HepG2 (cell line): ENCODE results near the gene DNAAF8. TPM values are rescaled to one million over a fixed set of nuclear protein-coding genes. Genes with fewer than 3 reads are reported as not detected.

Source experiments
- ELF4 ChIP-seq: sonication (generic); formaldehyde crosslinking; IDR thresholded peaks from 2 replicates; pipeline ENCODE4 v1.5.0; 2020; ENCODE audit warnings: missing genetic modification reagents, mild to moderate bottlenecking, moderate library complexity, borderline replicate concordance
- ETV5 ChIP-seq: IDR thresholded peaks from 2 replicates; pipeline ENCODE4 v1.6.1; 2018; ENCODE audit warnings: missing biosample characterization, missing genetic modification reagents, inconsistent platforms, borderline replicate concordance
- FOSL1 ChIP-seq: sonication (generic); formaldehyde crosslinking; IDR thresholded peaks from 2 replicates; pipeline ENCODE4 v1.9.0; 2021; ENCODE audit warnings: missing genetic modification reagents, borderline replicate concordance
- HNF1A ChIP-seq, 2 experiments: sonication (generic) in 1 of 2; formaldehyde crosslinking in 1 of 2; IDR thresholded peaks; 2 replicates each; pipeline versions ENCODE4 v1.4.0 to v1.6.1; 2016 to 2020; ENCODE audit warnings: borderline replicate concordance in 1 of 2, low read depth in 1 of 2, mild to moderate bottlenecking in 1 of 2, missing genetic modification reagents in 1 of 2
- HOXA3 ChIP-seq: sonication (generic); formaldehyde crosslinking; IDR thresholded peaks from 2 replicates; pipeline ENCODE4 v1.5.0; 2020; ENCODE audit warnings: missing genetic modification reagents
- HOXA5 ChIP-seq: sonication (generic); formaldehyde crosslinking; IDR thresholded peaks from 2 replicates; pipeline ENCODE4 v1.4.0; 2020; ENCODE audit warnings: missing genetic modification reagents
- ISL2 ChIP-seq: sonication (generic); formaldehyde crosslinking; IDR thresholded peaks from 2 replicates; pipeline ENCODE4 v1.5.0; 2020; ENCODE audit warnings: missing genetic modification reagents
- KAT8 ChIP-seq: IDR thresholded peaks from 2 replicates; pipeline ENCODE4 v1.6.1; 2016; ENCODE audit warnings: missing genetic modification reagents, missing compliant biosample characterization
- MEIS2 ChIP-seq: sonication (generic); formaldehyde crosslinking; IDR thresholded peaks from 2 replicates; pipeline ENCODE4 v1.9.0; 2021; ENCODE audit warnings: mild to moderate bottlenecking, missing genetic modification reagents
- MTA1 ChIP-seq: sonication (generic); formaldehyde crosslinking; IDR thresholded peaks from 2 replicates; pipeline ENCODE4 v1.4.0; 2020; ENCODE audit warnings: missing genetic modification reagents, mild to moderate bottlenecking, borderline replicate concordance
- SALL1 ChIP-seq: sonication (generic); formaldehyde crosslinking; IDR thresholded peaks from 2 replicates; pipeline ENCODE4 v1.8.0; 2022; ENCODE audit warnings: mild to moderate bottlenecking, missing genetic modification reagents
- SOX6 ChIP-seq, 2 experiments: fragments of 450-650 bp in 1 of 2; sonication (generic) in 1 of 2; formaldehyde crosslinking in 1 of 2; IDR thresholded peaks; 2 replicates each; pipeline versions ENCODE4 v1.4.0 to v1.6.1; 2017 to 2020; ENCODE audit warnings: antibody characterized with exemption in 1 of 2, mild to moderate bottlenecking in 1 of 2, missing genetic modification reagents in 1 of 2
- TRIM22 ChIP-seq: fragments of 450-650 bp; IDR thresholded peaks from 2 replicates; pipeline ENCODE4 v1.6.1; 2017
- USF2 ChIP-seq, 2 experiments: sonication (generic) in 1 of 2; formaldehyde crosslinking in 1 of 2; IDR thresholded peaks; 2 replicates each; pipeline versions ENCODE4 v1.5.1 to v1.6.1; 2011 to 2020; ENCODE audit warnings: borderline replicate concordance in 1 of 2, low read depth in 1 of 2, low read length in 1 of 2, mild to moderate bottlenecking in 1 of 2, missing genetic modification reagents in 1 of 2, moderate library complexity in 1 of 2
- ZFP36L2 ChIP-seq: sonication (generic); formaldehyde crosslinking; IDR thresholded peaks from 2 replicates; pipeline ENCODE4 v1.4.0; 2020; ENCODE audit warnings: missing genetic modification reagents
- ZNF317 ChIP-seq: sonication (generic); formaldehyde crosslinking; IDR thresholded peaks from 2 replicates; pipeline ENCODE4 v1.5.0; 2020; ENCODE audit warnings: mild to moderate bottlenecking, missing genetic modification reagents
- ZNF33A ChIP-seq: sonication (generic); formaldehyde crosslinking; IDR thresholded peaks from 2 replicates; pipeline ENCODE4 v1.5.1; 2020; ENCODE audit warnings: missing genetic modification reagents, mild to moderate bottlenecking, moderate library complexity, borderline replicate concordance
- ZNF550 ChIP-seq: sonication (generic); formaldehyde crosslinking; IDR thresholded peaks from 2 replicates; pipeline ENCODE4 v1.4.0; 2020; ENCODE audit warnings: mild to moderate bottlenecking, missing genetic modification reagents, borderline replicate concordance
- polyA plus RNA-seq, 8 experiments: library from polyadenylated mRNA; depleted of rRNA in 3 of 8; stranded (reverse) in 7 of 8; unstranded in 1 of 8; fragments of >200 nt; fragmentation: Illumina TruSeq in 4 of 8; extraction: Trizol in 4 of 8; gene quantifications; 2 replicates each; pipeline versions ENCODE4 v1.2.1 to v1.2.3, GENCODE V29; 2011 to 2016; ENCODE audit warnings: low read depth in 4 of 8, missing spikeins in 1 of 8, mixed read lengths in 1 of 8; ENCODE audit not compliant: insufficient read depth in 1 of 8
- total RNA-seq, 5 experiments: library from RNA; depleted of rRNA; stranded (reverse); fragments of >200 nt; fragmentation: Illumina TruSeq; extraction: Trizol; gene quantifications; 2 replicates each; pipeline ENCODE4 v1.2.3, GENCODE V29; 2016; ENCODE audit warnings: low read depth in 1 of 5

The DNAAF8 gene
- total and polyA plus RNA-seq, 2 of the 13 experiments (the other 11 are each of a cell fraction or from before 2014, with no cell fraction given): 0.44 TPM; not detected in 1

- TF ChIP-seq KAT8 (CRISPR knock-in tag) (0 out of 2 replicates have a peak, but pooled peaks have one; percentile 15), ZFP36L2 (CRISPR knock-in tag) (no peak), HNF1A (IDR thresholded peaks at IDR 0.05; ENCODE audit: low read depth) (no peak), HNF1A (CRISPR knock-in tag; IDR thresholded peaks at IDR 0.05; ENCODE audit: borderline replicate concordance) (peak; percentile 12; the same call in 1 of the 2 replicates), ISL2 (no peak), ZNF33A (CRISPR knock-in tag) (no peak), FOSL1 (no peak), ELF4 (0 out of 2 replicates have a peak, but pooled peaks have one; percentile 71), SALL1 (CRISPR knock-in tag) (peak; percentile 14; the same call in 1 of the 2 replicates), SOX6 (IDR thresholded peaks at IDR 0.05) (no peak), SOX6 (CRISPR knock-in tag; IDR thresholded peaks at IDR 0.05) (no peak; the same call in 1 of the 2 replicates), TRIM22 (no peak), USF2 (IDR thresholded peaks at IDR 0.05; ENCODE audit: low read depth, low read length) (0 out of 2 replicates have a peak, but pooled peaks have one; percentile 3), USF2 (CRISPR knock-in tag; IDR thresholded peaks at IDR 0.05; ENCODE audit: borderline replicate concordance) (no peak), ZNF317 (CRISPR knock-in tag) (peak; percentile 37; the same call in 1 of the 2 replicates), HOXA5 (no peak), MEIS2 (CRISPR knock-in tag) (no peak), HOXA3 (peak; percentile 45; the same call in 1 of the 2 replicates), ETV5 (CRISPR knock-in tag) (peak; percentile 70; the same call in 1 of the 2 replicates), MTA1 (CRISPR knock-in tag) (no peak), ZNF550 (no peak)
Measured at GRCh38 chr16:4765511-4766474, 31.5 kb downstream of the DNAAF8 start (continued).
